HS-27A (cell line): ENCODE results near the gene KLHL30.
A peak's percentile ranks its signal among the peaks of the same experiment; 100 is the strongest.
"Not testable (repeated sequence)": the region's sequence is repeated elsewhere in the genome, so short reads cannot be mapped to it uniquely, and the experiment has no call there.

Experiments
- DNase-seq: peaks from one replicate; pipeline ENCODE4 v3.0.0-alpha.2; 2012; ENCODE audit warnings: low read depth, missing footprints

Gene KLHL30

DNA sequence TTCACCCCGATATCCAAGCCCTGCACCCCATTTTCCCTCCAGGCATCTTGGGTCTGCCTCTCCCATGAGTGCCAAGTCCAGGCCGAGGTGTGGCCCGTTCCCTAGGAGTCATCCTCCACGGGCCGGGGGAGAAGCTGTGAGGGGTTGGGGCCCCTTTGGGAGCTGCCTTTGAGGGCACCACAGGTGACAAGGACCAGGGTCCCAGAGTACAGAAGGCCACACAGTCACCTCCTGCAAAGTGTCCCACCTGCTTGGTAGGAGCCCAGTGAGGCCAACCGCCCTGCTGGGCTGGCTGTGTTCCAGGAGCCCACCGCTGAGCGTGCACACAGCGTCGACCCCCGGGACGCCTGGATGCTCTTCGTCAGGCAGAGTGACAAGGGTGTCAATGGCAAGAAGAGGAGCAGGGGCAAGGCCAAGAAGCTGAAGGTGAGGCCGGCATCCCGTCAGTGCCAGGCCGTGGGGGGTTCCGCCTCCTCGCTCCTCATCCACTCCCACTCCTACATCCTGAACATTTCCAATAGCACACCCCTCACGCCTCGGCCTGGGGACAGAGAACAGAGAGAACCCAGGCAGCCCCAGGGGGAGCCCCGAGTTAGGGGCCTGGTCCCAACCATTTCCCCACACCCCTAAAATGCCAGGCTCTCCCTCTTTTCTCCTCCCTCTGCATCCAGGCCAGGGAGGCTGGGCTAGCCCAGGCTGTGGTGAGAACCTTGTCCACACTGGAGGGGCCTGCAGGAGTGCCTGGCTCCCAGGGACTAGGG lies 23.0 kb downstream of the KLHL30 start:
- no peak for DNase-seq

DNA sequence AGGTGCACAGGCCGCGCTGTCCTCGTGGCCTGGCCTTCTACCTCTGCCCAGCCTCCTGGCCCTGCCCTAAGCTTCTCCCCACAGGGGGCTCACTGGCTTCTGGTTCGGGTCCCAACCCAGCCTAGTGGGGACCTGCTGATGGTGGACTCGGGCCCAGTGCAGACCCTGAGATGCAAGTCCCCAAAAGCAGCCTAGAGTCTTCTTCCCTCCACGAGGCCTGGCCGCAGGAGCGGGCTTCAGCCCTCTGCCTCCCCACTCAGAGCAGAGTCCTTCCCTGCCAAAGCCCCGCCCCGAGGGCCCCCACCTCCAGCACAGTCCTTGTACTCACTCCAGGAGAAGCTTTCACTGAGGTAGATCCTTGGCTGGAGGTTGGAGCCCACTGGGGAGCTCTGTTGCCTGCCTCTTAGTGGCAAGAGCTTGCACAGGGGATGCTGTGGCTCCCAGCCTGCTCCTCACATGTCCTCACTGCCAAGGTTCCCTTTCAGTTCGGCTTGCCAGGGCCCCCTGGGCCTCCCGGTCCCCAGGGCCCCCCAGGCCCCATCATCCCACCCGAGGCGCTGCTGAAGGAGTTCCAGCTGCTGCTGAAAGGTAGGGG lies 23.9 kb downstream of the KLHL30 start:
- DNase-seq: no peak

GRCh38 chr2:238162846-238163441 lies 24.5 kb downstream of the KLHL30 start:
- no peak for DNase-seq

DNA sequence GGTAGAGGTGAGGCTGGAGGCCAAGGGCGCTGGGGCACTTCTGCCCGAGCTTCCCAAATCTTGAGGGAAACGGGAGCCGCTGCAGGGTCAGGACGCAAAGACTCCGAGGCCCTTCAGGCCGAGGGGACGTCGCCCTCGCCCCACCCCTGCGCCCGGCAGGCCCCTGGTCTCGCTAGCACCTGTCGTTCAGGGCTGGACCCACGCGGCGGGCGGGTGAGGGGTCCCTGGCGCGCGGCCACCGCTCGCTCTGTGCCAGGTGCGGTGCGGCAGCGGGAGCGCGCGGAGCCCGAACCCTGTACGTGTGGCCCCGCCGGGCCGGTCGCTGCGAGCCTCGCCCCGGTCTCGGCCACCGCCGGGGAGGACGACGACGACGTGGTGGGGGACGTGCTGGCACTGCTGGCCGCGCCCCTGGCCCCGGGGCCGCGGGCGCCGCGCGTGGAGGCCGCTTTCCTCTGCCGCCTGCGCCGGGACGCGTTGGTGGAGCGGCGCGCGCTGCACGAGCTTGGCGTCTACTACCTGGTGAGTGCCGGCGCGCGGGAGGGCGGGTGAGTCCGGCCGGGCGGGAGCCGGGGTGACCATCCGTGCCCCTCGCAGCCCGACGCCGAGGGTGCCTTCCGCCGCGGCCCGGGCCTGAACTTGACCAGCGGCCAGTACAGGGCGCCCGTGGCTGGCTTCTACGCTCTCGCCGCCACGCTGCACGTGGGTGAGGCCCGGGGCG lies 25.2 kb downstream of the KLHL30 start:
- DNase-seq: no peak

DNA sequence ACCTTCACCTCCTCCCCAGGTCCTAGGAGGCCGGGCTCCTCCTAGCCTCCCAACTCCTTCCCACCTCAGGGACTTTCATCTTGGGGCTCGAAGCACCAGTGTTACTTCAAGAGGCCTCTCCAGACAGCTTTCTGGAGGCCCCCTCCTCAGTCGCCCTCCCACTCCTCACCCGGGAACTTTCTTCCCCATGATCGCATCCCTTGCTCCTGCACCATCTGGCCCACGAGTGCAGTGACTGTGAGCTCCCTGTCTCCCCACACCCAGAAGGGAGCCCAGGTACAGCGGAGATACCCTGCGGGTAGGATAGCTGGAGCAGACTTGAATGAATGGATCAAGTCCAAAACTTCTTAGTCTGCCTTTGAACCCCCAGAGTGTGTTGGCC lies 26.4 kb downstream of the KLHL30 start:
- no peak for DNase-seq

GRCh38 chr2:238165288-238165921 lies 26.9 kb downstream of the KLHL30 start:
- DNase-seq: no peak

DNA sequence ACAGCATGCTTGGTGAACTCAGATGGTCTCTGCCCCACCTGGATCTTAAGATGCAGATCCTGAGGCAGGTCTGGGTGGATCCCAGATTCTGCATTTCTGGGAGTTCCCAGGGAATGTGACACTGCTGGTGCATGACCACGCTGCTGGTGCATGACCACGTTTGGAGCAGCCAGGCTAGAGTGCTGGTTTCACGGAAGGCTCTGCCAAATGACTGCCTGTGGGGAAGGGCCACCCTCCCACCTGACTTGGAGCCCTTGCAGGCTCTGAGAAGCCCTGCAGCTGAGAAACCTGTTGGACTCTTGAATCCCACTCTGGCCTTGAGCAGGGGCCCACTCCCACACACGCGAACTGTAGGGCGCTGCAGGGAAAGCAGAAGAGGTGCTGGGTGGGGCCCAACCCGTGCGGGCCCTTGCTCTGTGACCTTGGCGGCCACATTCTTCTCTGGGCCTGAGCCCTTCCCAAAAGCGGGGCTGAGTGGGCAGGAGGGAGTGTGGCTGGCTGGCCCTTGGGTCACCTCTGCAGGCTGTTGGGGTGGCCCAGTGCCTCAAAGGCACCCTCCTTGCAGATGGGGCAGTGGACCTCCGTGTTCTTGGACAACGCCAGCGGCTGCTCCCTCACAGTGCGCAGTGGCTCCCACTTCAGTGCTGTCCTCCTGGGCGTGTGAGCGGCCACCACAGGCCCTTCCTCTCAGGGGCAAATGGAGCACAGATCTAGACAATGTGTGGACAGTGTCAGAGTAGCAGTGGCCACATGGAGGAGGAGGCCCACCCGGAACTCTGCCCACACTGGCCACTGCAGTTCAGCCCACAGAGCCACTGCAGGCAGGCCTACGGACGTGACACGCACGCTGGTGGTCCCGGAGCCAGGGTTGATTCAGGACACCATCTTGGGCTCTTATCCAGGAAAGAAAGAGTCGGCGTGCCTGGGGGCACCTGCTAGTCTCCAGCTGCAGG lies 28.2 kb downstream of the KLHL30 start:
- no peak for DNase-seq

GRCh38 chr2:238167344-238167715 lies 28.9 kb downstream of the KLHL30 start:
- DNase-seq: no peak

- DNase-seq: no peak
These were observed 29.3 kb downstream of the KLHL30 start for GRCh38 chr2:238167761-238168160.

DNA sequence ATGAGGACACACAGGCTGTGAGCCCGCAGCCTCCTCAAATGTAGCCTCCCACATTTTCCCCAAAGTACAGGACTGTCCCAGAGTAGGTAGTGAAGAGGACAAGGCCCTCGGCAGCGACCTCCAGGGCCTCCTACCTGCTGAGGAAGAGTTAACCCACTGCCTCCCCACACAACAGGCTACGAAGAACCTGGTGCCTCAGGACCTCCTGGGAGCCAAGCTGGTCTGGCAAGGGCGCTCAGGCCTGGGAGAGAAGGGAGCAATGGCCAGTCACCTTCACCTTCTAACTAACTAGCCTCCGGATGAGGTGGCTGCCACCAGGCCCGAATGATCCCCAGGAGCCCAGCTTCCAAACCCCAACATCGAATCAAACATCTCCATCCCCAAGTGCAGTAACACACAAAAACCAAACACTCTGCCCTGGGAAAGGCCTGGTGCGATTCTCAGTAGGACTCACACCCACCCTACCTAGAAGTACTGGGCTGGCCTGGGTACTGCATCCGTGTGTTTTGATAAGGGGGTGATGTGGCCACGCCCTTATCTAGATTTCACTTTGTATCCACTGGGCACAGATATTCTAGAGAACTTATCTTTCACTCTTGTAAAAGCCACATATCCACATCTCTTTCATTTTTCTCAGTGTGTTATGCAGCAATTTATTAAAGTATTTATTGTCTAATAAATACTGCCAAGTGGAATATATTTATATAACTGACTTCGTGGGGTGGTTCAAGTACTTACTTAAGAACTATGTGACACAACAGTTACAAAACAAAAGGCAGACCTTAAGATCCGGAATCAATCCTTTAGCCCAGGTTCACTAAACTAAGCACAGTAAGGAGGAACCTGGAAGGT lies 30.0 kb downstream of the KLHL30 start:
- no peak for DNase-seq

DNA sequence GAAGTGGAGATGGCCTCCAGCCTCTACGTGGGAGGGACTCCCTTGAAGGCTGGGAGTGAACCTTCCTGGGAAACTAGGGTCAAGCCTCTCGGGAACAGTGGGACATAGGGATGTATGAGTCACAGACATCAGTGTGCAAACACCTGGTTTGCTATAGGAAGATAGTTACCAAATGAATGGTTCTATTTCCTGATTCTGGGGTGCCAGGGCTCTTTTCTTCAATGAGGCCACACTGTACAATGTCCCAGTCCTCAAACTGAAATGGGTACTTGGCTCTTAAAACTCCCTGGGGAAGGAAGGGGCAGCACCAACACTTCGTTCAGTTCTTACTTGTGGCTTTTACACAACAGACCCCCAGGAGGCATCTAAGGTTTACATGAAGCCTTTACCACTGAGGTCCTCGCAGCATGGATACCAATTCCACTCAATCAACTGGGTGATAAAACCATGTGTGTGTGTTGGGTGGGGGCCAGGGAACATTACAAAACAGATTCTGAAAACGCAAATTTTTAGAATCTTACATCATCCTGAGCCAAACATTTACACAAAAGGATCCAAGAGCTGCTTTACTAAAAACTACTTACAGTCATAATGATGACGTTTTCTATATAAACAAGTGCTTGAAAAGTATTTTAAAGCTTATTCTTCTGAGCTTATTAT lies 30.7 kb downstream of the KLHL30 start:
- peak; percentile 17 for DNase-seq

DNA sequence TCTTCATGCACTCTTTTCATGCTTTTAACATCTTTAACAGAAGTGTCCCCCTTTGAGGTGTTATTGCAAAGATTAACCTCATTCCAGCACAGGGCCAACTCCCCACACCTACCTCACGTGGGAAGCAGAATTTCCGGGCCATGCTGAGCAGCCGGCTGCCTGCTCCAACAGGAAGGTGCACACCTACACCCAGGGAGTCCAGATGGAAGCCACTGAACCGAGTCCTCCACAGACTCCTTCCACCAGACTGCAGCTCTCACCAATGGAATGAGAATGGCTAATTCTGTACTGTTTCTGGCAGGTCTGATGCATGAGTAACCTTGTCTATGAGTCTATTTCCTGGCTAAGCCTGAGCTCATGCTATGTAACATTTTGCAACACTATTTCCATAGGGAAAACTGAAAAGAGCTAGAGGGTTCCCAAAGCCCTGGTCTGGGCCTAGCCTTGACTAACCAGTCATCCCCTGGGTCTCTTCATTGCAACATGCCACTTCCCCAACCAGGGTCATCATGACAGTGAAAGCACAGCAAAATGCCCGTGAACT lies 31.3 kb downstream of the KLHL30 start:
- peak; percentile 20 for DNase-seq

DNA sequence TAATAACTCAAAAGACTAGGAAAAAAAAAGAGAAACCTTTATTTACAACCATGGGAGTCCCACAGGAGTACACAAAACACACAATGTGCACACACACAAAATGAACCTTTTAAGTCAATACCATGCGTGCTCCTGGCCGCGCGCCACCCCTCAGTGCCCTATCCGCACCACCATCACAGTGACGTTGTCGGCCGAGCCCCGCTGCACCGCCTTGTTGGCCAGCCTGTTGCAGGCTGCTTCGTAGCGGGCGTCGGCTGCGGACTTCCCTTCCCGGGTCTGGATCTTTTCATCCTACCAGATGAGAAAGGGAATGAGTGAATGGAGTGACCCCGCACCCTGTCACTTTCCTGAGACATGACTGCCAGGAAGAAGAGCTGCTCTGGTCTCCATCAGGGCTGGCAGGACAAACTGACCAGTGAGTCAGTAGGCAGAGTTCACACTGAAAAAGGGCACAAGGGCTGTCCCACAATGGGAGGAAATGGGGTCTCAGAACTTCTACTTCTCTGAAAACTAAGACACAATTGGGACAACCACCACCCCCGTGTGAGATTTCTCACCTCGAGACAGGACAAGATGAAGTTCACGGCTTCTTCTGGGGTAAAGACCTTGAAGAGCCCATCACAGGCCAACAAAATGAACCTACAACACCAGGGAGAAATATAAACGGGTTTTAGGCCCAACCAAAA lies 32.1 kb downstream of the KLHL30 start:
- no peak for DNase-seq

DNA sequence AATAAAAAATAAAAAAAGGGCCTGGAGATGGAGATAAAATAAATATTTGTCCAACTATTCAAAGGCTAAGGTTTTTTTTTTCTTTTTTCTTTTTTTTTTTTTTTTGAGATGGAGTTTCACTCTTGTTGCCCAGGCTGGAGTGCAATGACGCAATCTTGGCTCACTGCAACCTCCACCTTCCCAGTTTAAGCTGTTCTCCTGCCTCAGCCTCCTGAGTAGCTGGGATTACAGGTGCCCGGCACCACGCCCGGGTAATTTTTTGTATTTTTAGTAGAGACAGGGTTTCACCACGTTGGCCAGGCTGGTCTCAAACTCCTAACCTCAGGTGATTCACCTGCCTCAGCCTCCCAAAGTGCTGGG lies 32.6 kb downstream of the KLHL30 start:
- DNase-seq: not testable (repeated sequence)

DNA sequence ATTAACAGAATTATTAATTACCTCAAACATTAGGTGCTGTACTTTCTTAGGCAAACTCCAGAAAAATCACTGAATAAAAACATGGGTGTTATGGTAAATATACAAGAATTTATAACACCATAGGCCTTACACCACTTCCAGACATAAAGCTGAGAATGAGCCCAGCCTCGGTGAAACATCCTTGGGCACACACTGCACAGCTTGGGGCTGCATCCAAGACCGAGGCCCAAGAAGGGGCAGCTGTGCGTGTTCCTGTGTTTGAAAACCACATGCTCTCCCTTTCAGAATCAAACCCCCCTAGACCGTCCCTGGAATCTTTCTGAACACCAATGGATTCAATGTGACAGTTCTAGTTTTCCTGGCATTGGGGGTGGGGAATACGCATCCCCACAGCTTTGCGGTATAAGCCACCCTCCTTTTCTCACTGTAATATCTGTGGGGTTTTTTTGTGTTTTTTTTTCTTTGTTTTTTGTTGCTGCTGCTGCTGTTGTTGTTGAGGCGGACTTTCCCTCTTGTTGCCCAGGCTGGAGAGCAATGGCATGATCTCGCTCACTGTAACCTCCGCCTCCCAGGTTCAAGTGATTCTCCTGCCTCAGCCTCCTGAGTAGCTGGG lies 33.2 kb downstream of the KLHL30 start:
- no peak for DNase-seq

DNA sequence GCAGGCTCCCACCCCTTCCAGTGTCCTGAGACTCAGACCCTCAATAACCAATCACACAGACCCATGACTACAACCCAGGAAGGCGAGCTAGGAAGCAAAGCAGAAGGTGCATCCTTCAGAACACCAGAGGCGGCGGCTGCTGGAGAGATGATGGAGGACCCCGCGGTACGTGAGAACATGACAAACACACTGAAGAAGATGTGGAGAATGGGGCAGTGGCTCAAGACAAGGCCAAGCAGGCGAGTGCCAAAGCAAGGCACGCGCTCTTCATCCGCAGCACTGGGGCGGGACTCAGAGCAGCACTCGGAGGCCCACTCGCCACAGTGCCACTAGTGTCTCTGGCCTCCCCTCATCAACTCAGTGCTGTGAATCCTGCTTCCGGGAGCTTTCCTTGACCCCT lies 34.0 kb downstream of the KLHL30 start:
- DNase-seq: no peak

DNA sequence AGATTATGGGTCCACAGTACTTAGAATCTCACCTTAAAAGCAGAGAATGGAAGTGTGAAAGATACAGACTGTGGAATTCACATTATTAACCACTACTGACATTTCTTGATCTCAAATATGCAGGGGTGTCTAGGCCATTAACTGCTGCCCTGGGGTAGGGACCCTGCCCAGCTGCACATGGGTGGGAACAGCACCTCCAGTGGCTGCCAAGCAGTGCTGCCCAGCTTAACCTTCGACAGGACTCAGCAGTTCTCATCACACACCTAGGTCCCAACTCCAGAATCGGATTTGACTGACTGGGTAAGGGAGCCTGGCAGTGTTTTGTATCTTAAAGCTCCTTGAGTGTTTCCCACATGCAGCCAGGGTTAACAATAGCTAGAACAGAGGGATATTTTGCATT lies 35.2 kb downstream of the KLHL30 start:
- DNase-seq: no peak

DNA sequence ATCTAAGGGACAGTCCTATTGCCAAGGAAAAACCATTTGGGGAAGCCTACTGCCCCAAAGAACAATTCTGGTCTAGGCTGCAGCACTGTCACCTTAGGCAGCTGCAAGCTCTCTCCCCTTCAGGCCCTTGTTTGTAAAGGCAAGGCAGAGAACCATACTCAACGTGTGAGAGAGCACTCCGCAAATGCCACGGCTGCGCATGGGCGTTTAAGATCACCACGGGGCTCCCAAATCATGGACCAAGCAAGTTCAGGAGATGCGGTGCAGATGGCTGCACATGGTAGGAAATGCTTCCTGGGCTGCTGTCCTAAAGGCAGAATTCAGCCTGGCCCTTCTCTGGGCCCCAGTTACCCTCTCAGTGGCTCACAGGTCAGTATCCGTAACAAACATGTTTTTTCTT lies 35.8 kb downstream of the KLHL30 start:
- no peak for DNase-seq

- DNase-seq: no peak
These were observed 36.2 kb downstream of the KLHL30 start for GRCh38 chr2:238174701-238175100.
